NCI-H2196 (cell line): ENCODE results near the gene UBN2.

Experiments used
- DNase-seq: peaks from one replicate; lab custom pipeline; 2025; ENCODE audit not compliant: unreplicated experiment; lab: John Stamatoyannopoulos, UW

The UBN2 gene

DNA sequence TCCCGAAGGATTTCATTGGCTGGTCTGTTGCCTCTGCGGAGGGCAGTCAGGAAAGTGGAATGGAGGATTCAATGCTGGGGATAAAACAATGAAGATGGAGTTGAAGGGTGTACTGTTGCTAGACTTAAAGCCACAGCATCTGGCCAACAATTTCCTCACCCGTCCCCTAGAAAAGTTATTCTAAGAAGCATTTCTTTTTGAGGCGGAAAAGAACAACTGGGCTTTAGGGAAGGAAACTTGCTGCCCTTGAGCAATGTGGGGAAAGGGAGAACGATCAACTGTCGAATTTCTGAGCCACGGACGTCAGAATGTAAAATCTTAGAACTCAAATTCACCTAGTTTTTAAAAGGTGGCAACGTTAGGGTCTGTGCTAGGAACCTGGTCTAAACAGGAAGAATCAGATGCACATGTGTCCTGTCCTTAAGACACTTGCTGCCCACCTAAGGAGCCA, 110.8 kb downstream of the UBN2 start:
- DNase-seq, result no peak

GRCh38 chr7:139345042-139345441, 114.0 kb downstream of the UBN2 start:
- DNase-seq, result no peak

GRCh38 chr7:139351027-139351426, 120.0 kb downstream of the UBN2 start:
- no peak for DNase-seq

- no peak for DNase-seq
Observed at GRCh38 chr7:139354729-139355128, 123.7 kb downstream of the UBN2 start.

GRCh38 chr7:139355320-139355719, 124.3 kb downstream of the UBN2 start:
- no peak for DNase-seq
